Fibroblast of mammary gland (primary cell): Measurements from ENCODE around the gene ZBTB39.
"Not testable (repeated sequence)": the region's sequence is repeated elsewhere in the genome, so short reads cannot be mapped to it uniquely, and the experiment has no call there.

Experiments
- DNase-seq: peaks from one replicate; pipeline ENCODE4 v3.0.0-alpha.2; 2010; ENCODE audit warnings: low read depth
- H3K4me3 ChIP-seq: 2 replicates; pipeline ENCODE4 v1.5.1; 2011; ENCODE audit warnings: low read depth, mild to moderate bottlenecking, low read length, moderate library complexity; ENCODE audit not compliant: control insufficient read depth
- TF ChIP-seq, protein P1 (sequence below): conservative IDR thresholded peaks from 2 replicates; pipeline ENCODE4 v1.5.1; 2011; ENCODE audit warnings: low read depth, low read length, inconsistent platforms; ENCODE audit not compliant: control insufficient read depth, insufficient read depth

ZBTB39 gene

DNA sequence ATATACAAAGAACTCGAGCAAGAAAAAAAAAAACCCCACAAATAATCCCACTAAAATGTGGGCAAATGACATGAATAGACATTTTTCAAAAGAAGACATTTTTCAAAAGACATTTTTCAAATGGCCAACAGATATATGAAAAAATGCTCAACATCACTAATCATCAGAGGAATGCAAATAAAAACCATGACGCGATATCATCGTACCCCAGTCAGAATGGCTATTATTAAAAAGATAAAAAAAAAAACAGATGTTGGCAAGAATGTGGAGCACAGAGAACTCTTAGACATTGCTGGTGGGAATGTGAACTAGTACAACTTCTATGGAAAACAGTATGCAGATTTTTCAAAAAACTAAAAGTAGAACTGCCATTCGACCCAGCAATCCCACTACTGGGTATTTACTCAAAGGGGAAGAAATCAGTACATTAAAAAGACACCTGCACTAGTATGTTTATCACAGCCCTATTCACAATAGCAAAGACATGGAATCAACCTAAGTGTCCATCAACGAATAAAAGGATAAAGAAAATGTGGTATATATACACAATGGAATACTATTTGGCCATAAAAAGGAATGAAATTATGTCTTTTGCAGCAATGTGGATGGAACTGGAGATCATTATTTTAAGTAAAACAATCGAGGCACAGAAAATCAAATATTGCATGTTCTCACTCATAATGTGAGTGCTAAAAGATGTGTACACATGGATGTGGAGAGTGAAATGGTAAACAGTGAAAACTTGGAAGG, 16.3 kb downstream of the ZBTB39 start:
- TF ChIP-seq, protein P1, sequence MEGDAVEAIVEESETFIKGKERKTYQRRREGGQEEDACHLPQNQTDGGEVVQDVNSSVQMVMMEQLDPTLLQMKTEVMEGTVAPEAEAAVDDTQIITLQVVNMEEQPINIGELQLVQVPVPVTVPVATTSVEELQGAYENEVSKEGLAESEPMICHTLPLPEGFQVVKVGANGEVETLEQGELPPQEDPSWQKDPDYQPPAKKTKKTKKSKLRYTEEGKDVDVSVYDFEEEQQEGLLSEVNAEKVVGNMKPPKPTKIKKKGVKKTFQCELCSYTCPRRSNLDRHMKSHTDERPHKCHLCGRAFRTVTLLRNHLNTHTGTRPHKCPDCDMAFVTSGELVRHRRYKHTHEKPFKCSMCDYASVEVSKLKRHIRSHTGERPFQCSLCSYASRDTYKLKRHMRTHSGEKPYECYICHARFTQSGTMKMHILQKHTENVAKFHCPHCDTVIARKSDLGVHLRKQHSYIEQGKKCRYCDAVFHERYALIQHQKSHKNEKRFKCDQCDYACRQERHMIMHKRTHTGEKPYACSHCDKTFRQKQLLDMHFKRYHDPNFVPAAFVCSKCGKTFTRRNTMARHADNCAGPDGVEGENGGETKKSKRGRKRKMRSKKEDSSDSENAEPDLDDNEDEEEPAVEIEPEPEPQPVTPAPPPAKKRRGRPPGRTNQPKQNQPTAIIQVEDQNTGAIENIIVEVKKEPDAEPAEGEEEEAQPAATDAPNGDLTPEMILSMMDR, result no peak
- H3K4me3 ChIP-seq, result no peak overlapping the region
- DNase-seq, result no peak

DNA sequence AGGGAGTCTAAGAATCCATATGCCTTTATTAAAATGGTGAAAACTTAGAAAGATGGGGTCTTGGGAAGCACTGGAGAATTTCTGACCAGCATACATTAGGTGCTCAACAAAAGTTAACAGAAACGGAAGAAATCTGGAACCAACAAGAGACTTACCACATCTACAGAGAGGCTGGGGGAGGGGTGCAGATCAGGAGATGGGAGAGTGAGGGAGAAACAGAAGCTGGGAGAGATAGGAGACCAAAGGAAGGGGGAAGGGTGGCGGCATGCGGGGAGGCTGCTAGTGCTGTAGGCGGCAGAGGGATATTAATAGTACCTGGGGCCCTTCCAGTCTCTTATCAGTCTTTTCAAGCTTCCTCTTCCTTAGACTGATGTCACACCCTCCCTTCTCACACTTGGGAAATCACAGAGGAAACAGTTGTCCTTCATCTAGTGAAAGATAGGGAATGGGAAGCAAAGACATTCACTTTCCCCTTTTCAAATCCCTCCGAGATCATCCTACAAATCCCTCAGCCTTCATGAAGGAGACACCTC, 18.1 kb downstream of the ZBTB39 start:
- no peak overlapping the region for H3K4me3 ChIP-seq
- TF ChIP-seq, protein P1, result no peak
- no peak for DNase-seq

DNA sequence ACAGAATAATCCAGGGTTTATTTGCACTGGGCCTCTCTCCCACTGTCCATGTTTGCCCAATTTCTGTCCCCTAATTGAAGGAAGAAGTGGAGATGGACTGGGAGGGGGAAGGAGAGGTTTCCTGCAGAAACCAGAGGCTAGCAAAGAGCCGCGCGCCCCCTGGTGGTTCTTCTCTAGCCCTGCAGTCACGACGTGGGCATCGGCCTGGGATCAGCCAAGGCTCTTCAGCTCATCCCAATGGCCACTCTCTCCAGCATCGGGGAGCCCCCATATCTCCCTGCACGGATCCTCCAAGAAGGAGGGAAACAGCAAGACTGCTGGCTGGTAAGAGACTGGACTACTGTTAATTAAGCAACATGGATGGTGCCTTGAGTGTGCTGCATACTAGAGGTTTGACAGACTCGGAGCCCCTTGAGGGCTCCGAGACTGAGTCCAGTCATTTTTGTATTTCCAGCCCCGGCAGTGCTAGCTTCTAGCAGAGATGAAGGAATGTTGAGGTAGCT, 18.7 kb downstream of the ZBTB39 start:
- H3K4me3 ChIP-seq, result no peak overlapping the region
- DNase-seq, result peak; percentile 71
- TF ChIP-seq, protein P1, result peak; percentile 94

DNA sequence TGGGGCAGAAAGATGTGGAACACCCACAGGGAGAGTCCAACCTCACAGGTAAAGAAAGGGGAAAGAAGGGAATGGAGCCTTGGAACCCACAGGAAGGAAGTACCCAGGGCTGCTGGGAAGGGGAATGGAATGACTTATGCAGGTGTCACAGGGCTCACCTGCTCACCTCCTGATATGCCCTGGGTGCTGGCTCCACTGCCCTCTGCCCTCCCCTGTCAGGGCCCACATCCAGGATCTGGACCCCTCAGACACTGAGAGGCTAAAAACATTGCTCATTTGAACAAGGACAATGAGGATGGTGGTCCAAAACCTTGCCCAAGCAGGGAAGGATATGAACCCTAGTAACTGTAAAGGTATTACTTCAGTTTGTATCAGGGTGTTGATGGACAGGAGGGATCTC, 19.3 kb downstream of the ZBTB39 start:
- no peak overlapping the region for H3K4me3 ChIP-seq
- no peak for DNase-seq
- TF ChIP-seq, protein P1, result no peak

DNA sequence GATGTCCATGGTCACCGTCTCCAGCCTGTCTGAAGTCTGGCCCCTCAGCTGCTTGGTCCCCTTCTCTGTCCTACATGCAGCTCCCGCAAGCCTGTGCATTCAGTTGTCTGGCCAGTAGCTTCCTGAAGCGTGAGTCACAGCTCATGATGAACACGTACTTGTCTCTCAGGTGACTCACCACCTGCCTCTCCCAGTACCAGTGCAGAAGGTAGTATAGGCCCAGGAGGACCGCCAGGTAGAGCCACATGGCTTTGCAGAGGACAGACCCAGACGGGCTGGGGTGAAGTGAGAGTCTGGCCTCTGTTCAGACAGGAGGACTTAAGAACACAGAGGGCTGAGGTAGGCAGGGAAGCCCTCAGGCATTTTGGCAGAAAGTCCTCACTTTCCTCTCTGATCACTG, 20.6 kb downstream of the ZBTB39 start:
- peak; percentile 12 for DNase-seq
- H3K4me3 ChIP-seq, result not testable (repeated sequence)

DNA sequence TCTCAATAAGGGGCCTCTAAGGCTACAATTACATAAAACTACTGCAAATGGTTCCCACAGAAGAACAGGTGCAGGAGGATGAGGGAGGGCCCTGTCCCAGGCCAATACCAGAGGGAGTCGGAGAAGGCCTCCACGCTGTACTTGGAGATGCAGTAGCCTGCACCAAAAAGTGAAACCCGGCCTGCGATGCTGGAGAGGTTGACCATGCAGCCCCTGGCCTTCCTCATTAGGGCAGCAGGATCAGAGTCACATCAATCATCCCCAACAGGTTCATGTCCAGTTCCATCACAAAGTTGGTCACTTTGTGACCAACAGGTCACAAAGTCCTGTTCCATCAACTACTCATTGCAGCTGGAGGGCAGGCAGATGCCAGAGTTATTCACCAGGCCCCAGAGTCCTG, 23.0 kb downstream of the ZBTB39 start:
- TF ChIP-seq, protein P1, result no peak
- H3K4me3 ChIP-seq, result no peak overlapping the region
- no peak for DNase-seq

DNA sequence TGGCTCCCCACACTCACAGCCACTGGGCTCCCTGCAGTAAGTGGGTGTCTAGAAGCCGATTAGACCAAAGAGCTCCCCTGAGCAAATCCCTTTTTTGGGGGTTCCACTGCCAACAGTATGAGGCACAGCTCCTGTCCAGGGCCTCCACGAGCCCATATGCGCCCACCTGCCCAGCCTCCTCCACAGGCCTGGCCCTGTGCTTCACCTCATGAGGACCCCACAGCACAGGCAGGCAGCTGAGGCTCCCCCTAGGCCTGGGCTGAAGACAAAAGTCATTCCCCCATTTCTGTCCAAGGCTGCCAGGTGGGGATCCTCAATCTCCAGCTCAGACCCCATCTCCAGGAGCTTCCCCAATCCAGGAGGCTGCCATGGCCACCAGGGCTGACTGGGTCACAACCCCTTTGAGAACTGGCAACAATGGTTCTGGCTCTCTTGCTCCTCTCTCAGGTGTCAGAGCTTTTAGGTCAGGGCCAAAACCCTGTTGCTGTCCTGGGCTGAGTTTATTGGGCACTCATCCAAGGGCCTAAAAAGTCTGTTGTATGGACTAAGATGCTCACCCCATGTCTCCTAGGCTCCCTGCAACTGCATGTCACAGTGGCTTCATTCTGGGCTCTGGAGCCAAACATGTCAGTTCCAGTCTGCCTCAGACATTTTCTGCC, 23.6 kb downstream of the ZBTB39 start:
- DNase-seq, H3K4me3 ChIP-seq: not testable (repeated sequence)
